ENCODE data around the gene DHH.
"Not testable (repeated sequence)": the region's sequence is repeated elsewhere in the genome, so short reads cannot be mapped to it uniquely, and the experiment has no call there.

Gene DHH

DNA sequence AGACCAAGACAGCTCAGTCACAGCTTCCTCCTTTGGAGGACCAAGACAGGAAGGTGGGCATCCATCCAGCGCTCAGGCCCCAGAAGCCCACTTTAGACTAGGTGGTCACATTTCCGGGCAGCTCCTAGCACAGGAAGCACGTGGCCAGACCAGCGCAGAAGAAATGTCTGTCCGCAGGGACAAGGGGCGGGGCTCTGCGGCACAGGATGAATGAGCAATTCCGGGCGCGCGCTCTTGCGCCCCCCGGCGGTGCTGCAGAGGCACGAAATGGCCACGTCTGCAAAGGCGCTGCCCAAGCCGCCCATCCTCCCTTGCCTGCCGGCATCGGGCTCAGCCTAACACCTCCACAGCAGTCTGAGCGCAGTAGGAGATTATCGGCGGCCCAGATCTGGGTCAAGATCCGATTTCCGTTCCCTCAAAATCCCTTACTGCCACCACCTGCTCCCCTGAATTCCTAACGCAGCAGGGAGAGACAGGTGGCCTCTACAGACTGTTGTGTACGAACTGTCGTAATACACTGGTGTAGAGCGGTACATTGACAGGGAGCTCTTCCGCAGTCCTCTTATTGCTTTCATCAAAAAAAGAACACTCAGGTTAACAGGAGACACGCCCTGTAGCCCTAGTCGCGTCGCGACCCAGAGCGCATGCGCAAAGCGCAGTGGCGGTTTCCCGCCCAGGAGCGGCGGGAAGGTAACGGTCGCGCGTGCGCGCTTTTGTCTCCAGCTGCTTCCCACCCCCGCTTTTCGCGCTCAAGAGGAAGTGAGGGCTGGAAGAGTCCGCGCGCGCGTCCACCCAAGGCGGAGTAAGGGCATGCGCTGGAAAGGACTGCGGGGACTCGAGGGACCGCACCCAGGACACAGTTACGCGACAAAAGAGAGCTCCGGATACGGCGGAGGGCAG lies 35.8 kb upstream of the DHH start:
- Histone ChIP-seq H3K4me1 (ENCODE audit: insufficient read depth, low read length, poor library complexity, severe bottlenecking) (peaks cover 34% of the 10 kb centered on the region), H4K20me1 (ENCODE audit: insufficient read depth, low read length, poor library complexity, severe bottlenecking) (peaks cover 41% of the 10 kb centered on the region), H3K9me2 (replicated peaks; ENCODE audit: low read depth, low read length) (no peaks in the 10 kb centered on the region), H3K9ac (ENCODE audit: low read depth, low read length, poor library complexity, severe bottlenecking) (peak overlapping the region; percentile 100), H3K4me2 (ENCODE audit: low read depth, low read length, poor library complexity, severe bottlenecking) (peak overlapping the region; percentile 87), H3K79me2 (ENCODE audit: insufficient read depth, low read length) (peaks cover 65% of the 10 kb centered on the region), H2AFZ (ENCODE audit: low read length) (no peak overlapping the region), H3K4me3 (ENCODE audit: low read length, poor library complexity, severe bottlenecking) (peak overlapping the region; percentile 89), H3K36me3 (ENCODE audit: insufficient read depth, low read length) (peaks cover 35% of the 10 kb centered on the region), H3F3A (ENCODE audit: low read depth) (peaks cover 33% of the 10 kb centered on the region), H3K27me3 (ENCODE audit: insufficient read depth, low read length, poor library complexity, severe bottlenecking) (peaks cover 11% of the 10 kb centered on the region), H3K9me3 (ENCODE audit: insufficient read depth, low read depth, low read length) (no peaks in the 10 kb centered on the region)
- no peak for TF ChIP-seq EZH2phosphoT487 (IDR thresholded peaks at IDR 0.05; ENCODE audit: borderline replicate concordance)
- TF ChIP-seq, protein P1, sequence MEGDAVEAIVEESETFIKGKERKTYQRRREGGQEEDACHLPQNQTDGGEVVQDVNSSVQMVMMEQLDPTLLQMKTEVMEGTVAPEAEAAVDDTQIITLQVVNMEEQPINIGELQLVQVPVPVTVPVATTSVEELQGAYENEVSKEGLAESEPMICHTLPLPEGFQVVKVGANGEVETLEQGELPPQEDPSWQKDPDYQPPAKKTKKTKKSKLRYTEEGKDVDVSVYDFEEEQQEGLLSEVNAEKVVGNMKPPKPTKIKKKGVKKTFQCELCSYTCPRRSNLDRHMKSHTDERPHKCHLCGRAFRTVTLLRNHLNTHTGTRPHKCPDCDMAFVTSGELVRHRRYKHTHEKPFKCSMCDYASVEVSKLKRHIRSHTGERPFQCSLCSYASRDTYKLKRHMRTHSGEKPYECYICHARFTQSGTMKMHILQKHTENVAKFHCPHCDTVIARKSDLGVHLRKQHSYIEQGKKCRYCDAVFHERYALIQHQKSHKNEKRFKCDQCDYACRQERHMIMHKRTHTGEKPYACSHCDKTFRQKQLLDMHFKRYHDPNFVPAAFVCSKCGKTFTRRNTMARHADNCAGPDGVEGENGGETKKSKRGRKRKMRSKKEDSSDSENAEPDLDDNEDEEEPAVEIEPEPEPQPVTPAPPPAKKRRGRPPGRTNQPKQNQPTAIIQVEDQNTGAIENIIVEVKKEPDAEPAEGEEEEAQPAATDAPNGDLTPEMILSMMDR (conservative IDR thresholded peaks at IDR 0.05; ENCODE audit: low read length) = peak; percentile 92

DNA sequence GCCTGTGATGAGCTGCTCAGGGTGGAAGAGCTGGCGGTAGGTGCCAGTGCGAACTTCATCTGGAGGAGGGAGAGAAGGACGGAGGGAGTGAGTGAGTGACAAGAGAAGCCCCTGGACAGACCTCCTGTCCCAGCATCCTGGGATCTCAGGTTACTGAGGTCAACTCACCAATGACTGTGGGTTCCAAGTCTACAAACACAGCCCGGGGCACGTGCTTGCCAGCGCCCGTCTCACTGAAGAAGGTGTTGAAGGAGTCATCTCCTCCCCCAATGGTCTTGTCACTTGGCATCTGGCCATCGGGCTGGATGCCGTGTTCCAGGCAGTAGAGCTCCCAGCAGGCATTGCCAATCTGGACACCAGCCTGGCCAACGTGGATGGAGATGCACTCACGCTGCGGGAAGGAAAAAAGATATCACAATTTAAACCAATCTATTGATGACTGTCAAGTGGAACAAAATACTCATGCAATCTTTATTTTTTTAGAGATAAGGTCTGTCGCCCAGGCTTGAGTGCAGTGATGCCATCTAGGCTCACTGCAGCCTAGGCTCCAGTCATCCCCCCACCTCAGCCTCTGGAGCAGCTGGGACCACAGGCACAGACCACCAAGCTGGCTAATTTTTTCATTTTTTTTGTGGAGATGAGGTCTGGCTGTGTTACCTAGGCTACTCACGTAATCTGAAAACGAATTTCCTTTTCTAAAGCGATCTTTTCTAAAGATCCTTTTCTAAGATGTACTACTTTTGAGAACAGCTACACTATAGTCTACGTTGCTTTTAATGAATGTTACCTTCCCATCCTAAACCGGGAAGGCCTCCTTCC lies 34.9 kb upstream of the DHH start:
- Histone ChIP-seq H2AFZ (ENCODE audit: low read length) (no peak overlapping the region), H3F3A (ENCODE audit: low read depth) (peaks cover 34% of the 10 kb centered on the region), H4K20me1 (ENCODE audit: insufficient read depth, low read length, poor library complexity, severe bottlenecking) (peaks cover 41% of the 10 kb centered on the region), H3K9me3 (ENCODE audit: insufficient read depth, low read depth, low read length) (no peaks in the 10 kb centered on the region), H3K9ac (ENCODE audit: low read depth, low read length, poor library complexity, severe bottlenecking) (peak overlapping the region; percentile 100), H3K36me3 (ENCODE audit: insufficient read depth, low read length) (peaks cover 35% of the 10 kb centered on the region), H3K4me3 (ENCODE audit: low read length, poor library complexity, severe bottlenecking) (peak overlapping the region; percentile 89), H3K9me2 (replicated peaks; ENCODE audit: low read depth, low read length) (no peaks in the 10 kb centered on the region), H3K79me2 (ENCODE audit: insufficient read depth, low read length) (peaks cover 64% of the 10 kb centered on the region), H3K4me2 (ENCODE audit: low read depth, low read length, poor library complexity, severe bottlenecking) (peak overlapping the region; percentile 87), H3K27me3 (ENCODE audit: insufficient read depth, low read length, poor library complexity, severe bottlenecking) (peaks cover 11% of the 10 kb centered on the region), H3K4me1 (ENCODE audit: insufficient read depth, low read length, poor library complexity, severe bottlenecking) (peaks cover 34% of the 10 kb centered on the region)
- TF ChIP-seq EZH2phosphoT487 (IDR thresholded peaks at IDR 0.05; ENCODE audit: borderline replicate concordance) = no peak
- TF ChIP-seq, protein P1 (conservative IDR thresholded peaks at IDR 0.05; ENCODE audit: low read length) = no peak

DNA sequence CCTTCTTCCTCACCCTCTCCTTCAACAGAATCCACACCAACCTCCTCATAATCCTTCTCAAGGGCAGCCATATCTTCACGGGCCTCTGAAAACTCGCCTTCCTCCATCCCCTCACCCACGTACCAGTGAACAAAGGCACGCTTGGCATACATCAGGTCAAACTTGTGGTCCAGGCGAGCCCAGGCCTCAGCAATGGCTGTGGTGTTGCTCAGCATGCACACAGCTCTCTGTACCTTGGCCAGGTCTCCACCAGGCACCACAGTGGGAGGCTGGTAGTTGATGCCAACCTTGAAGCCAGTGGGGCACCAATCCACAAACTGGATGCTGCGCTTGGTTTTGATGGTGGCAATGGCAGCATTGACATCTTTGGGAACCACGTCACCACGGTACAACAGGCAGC lies 33.4 kb upstream of the DHH start:
- Histone ChIP-seq H3K27me3 (ENCODE audit: insufficient read depth, low read length, poor library complexity, severe bottlenecking) (peaks cover 11% of the 10 kb centered on the region), H3K4me2 (ENCODE audit: low read depth, low read length, poor library complexity, severe bottlenecking) (peak overlapping the region; percentile 60), H3F3A (ENCODE audit: low read depth) (peaks cover 34% of the 10 kb centered on the region), H3K4me1 (ENCODE audit: insufficient read depth, low read length, poor library complexity, severe bottlenecking) (peaks cover 24% of the 10 kb centered on the region), H3K79me2 (ENCODE audit: insufficient read depth, low read length) (peaks cover 53% of the 10 kb centered on the region), H4K20me1 (ENCODE audit: insufficient read depth, low read length, poor library complexity, severe bottlenecking) (peaks cover 41% of the 10 kb centered on the region), H3K4me3 (ENCODE audit: low read length, poor library complexity, severe bottlenecking) (peak overlapping the region; percentile 34), H3K36me3 (ENCODE audit: insufficient read depth, low read length) (peaks cover 35% of the 10 kb centered on the region)
- H3K9me2 ChIP-seq (replicated peaks; ENCODE audit: low read depth, low read length); H3K9ac ChIP-seq (ENCODE audit: low read depth, low read length, poor library complexity, severe bottlenecking); H2AFZ ChIP-seq (ENCODE audit: low read length); H3K9me3 ChIP-seq (ENCODE audit: insufficient read depth, low read depth, low read length): not testable (repeated sequence)
